HL-60 (cell line): ENCODE results near the gene ADPRHL1.

Experiments
- CTCF ChIP-seq: IDR thresholded peaks from one replicate; pipeline ENCODE4 v1.5.1; 2011; ENCODE audit warnings: low read length, control low read depth, inconsistent platforms; ENCODE audit not compliant: insufficient read depth
- POLR2AphosphoS5 ChIP-seq: IDR thresholded peaks from 2 replicates; pipeline ENCODE4 v1.6.1; 2012; ENCODE audit warnings: low read depth
- REST ChIP-seq: IDR thresholded peaks from 2 replicates; pipeline ENCODE4 v1.6.1; 2012; ENCODE audit warnings: low read depth; ENCODE audit not compliant: insufficient replicate concordance

GRCh38 chr13:113488283-113488682, 35.0 kb upstream of the ADPRHL1 start:
- TF ChIP-seq CTCF: no peak
- TF ChIP-seq POLR2AphosphoS5: no peak
- TF ChIP-seq REST: no peak
